DND-41 (cell line): Measurements from ENCODE around the gene IKZF5.

Source experiments
- CTCF ChIP-seq: IDR thresholded peaks from 2 replicates; pipeline ENCODE4 v1.5.1; 2012; ENCODE audit warnings: borderline replicate concordance, low read length, moderate library complexity, mild to moderate bottlenecking; ENCODE audit not compliant: poor library complexity, severe bottlenecking; ENCODE audit errors: extremely low read depth
- EZH2 ChIP-seq: IDR thresholded peaks from 3 replicates; pipeline ENCODE4 v1.6.1; 2012; ENCODE audit warnings: borderline replicate concordance, low read depth, mild to moderate bottlenecking, moderate library complexity, low read length, inconsistent platforms; ENCODE audit not compliant: severe bottlenecking

DNA sequence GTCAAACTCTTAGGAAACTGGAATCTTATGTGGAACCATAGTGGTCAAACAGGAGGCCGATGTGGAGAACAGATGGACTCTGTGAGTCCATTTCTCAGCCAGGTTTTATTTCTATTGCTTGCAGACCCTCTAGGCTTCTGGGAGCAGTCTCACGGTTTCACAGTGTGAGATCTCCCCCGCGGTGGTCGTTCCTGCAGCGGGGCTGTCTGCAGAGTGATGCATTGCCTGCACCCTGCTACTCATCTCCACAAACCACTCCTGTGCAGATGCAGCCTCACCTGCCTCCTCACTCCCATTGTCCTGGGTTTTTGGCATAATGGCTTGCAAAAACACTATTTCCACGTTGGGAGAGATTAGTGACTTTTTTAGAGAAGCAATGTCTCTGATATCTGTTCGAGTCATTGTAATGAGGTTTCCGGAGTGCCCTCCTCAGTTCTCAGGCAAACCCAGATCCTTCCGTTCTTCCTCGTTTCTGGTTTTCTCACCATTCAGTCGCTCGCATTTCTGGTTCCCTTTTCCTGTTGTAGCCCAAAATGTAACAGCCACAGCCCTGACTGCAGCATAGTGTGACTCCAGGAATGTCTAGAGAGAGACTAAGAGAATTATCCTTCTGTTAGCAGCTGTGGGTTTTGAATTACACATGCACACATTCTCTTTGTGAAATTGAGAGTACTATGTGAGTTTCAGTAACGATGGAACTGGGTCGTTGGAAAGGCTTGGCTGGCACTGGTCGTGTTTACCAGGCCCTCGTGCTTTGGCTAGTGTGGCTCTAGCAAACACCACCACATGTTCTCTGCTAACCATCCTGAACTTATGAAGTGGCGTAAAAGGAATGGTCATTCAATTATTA lies 30.4 kb upstream of the IKZF5 start:
- TF ChIP-seq CTCF (no peak), EZH2 (no peak)
